Measurements from ENCODE around the gene C2orf69.
A peak's percentile ranks its signal among the peaks of the same experiment; 100 is the strongest.

C2orf69 gene

GRCh38 chr2:199950396-199950795 lies 39.3 kb downstream of the C2orf69 start:
- peaks cover 2% of the 10 kb centered on the region for H3K4me1 ChIP-seq (ENCODE audit: insufficient read depth, insufficient read length)

GRCh38 chr2:199951023-199951422 lies 39.9 kb downstream of the C2orf69 start:
- Histone ChIP-seq H3K36me3 (ENCODE audit: insufficient read depth, insufficient read length, low read length) (peaks cover 47% of the 10 kb centered on the region), H3K4me3 (ENCODE audit: insufficient read length, low read depth) (no peak overlapping the region)
- TF ChIP-seq SUZ12 (IDR thresholded peaks at IDR 0.05; ENCODE audit: extremely low read depth, insufficient read depth, insufficient read length) (no peak), YY1 (IDR thresholded peaks at IDR 0.05; ENCODE audit: insufficient read depth, insufficient read length) (no peak), ZNF274 (IDR thresholded peaks at IDR 0.05; ENCODE audit: low read depth, low read length) (no peak)

More at GRCh38 chr2:199950396-199950795, 39.3 kb downstream of the C2orf69 start:
- Histone ChIP-seq H3K27me3 (ENCODE audit: insufficient read depth, insufficient read length) (no peaks in the 10 kb centered on the region), H3K9ac (ENCODE audit: insufficient read length, low read depth) (no peak overlapping the region), H3K4me3 (ENCODE audit: insufficient read length, low read depth) (no peak overlapping the region), H3K9me3 (ENCODE audit: insufficient read depth, low read length) (no peaks in the 10 kb centered on the region), H3K36me3 (ENCODE audit: insufficient read depth, insufficient read length, low read length) (peaks cover 53% of the 10 kb centered on the region)
- no peak for DNase-seq (ENCODE audit: low read depth, low spot score)
- no peak for TF ChIP-seq YY1 (IDR thresholded peaks at IDR 0.05; ENCODE audit: insufficient read depth, insufficient read length)
- TF ChIP-seq SUZ12 (IDR thresholded peaks at IDR 0.05; ENCODE audit: extremely low read depth, insufficient read depth, insufficient read length) = no peak
- no peak for TF ChIP-seq ZNF274 (IDR thresholded peaks at IDR 0.05; ENCODE audit: low read depth, low read length)

GRCh38 chr2:199955007-199955338 lies 43.9 kb downstream of the C2orf69 start:
- Histone ChIP-seq H3K9me3 (ENCODE audit: insufficient read depth, low read length) (no peaks in the 10 kb centered on the region), H3K36me3 (ENCODE audit: insufficient read depth, insufficient read length, low read length) (peaks cover 48% of the 10 kb centered on the region), H3K27me3 (ENCODE audit: insufficient read depth, insufficient read length) (no peaks in the 10 kb centered on the region), H3K4me1 (ENCODE audit: insufficient read depth, insufficient read length) (peaks cover 2% of the 10 kb centered on the region), H3K9ac (ENCODE audit: insufficient read length, low read depth) (peak overlapping the region; percentile 99), H3K4me3 (ENCODE audit: insufficient read length, low read depth) (peak overlapping the region; percentile 96)
- DNase-seq (ENCODE audit: low read depth, low spot score) = no peak
- TF ChIP-seq YY1 (IDR thresholded peaks at IDR 0.05; ENCODE audit: insufficient read depth, insufficient read length) = no peak
- no peak for TF ChIP-seq SUZ12 (IDR thresholded peaks at IDR 0.05; ENCODE audit: extremely low read depth, insufficient read depth, insufficient read length)
- no peak for TF ChIP-seq ZNF274 (IDR thresholded peaks at IDR 0.05; ENCODE audit: low read depth, low read length)

More at GRCh38 chr2:199951023-199951422, 39.9 kb downstream of the C2orf69 start:
- no peak overlapping the region for H3K9ac ChIP-seq (ENCODE audit: insufficient read length, low read depth)
- no peak for DNase-seq (ENCODE audit: low read depth, low spot score)
- no peaks in the 10 kb centered on the region for H3K9me3 ChIP-seq (ENCODE audit: insufficient read depth, low read length)
- H3K27me3 ChIP-seq (ENCODE audit: insufficient read depth, insufficient read length) = no peaks in the 10 kb centered on the region
- peaks cover 2% of the 10 kb centered on the region for H3K4me1 ChIP-seq (ENCODE audit: insufficient read depth, insufficient read length)

- TF ChIP-seq SUZ12 (IDR thresholded peaks at IDR 0.05; ENCODE audit: extremely low read depth, insufficient read depth, insufficient read length) = no peak
- TF ChIP-seq YY1 (IDR thresholded peaks at IDR 0.05; ENCODE audit: insufficient read depth, insufficient read length) = peak; percentile 86
- TF ChIP-seq ZNF274 (IDR thresholded peaks at IDR 0.05; ENCODE audit: low read depth, low read length) = no peak
- no peaks in the 10 kb centered on the region for H3K27me3 ChIP-seq (ENCODE audit: insufficient read depth, insufficient read length)
- peak within 1 kb of the TSS; percentile 99 for H3K9ac ChIP-seq (ENCODE audit: insufficient read length, low read depth)
- peaks cover 49% of the 10 kb centered on the region for H3K36me3 ChIP-seq (ENCODE audit: insufficient read depth, insufficient read length, low read length)
- peak; percentile 74 for DNase-seq (ENCODE audit: low read depth, low spot score)
- peaks cover 2% of the 10 kb centered on the region for H3K4me1 ChIP-seq (ENCODE audit: insufficient read depth, insufficient read length)
- no peaks in the 10 kb centered on the region for H3K9me3 ChIP-seq (ENCODE audit: insufficient read depth, low read length)
- peak within 1 kb of the TSS; percentile 96 for H3K4me3 ChIP-seq (ENCODE audit: insufficient read length, low read depth)
Measured at GRCh38 chr2:199955339-199956061, 44.4 kb downstream of the C2orf69 start, which contains the start of the genes MAIP1 and TYW5. Gene MAIP1 (plus strand): TSS chr2:199955582. CDS start chr2:199955799, 217 bp downstream. Gene TYW5 (minus strand): TSS chr2:199955491. CDS start chr2:199955470, 21 bp downstream.

- H3K4me1 ChIP-seq (ENCODE audit: insufficient read depth, insufficient read length) = peaks cover 2% of the 10 kb centered on the region
- peak overlapping the region; percentile 96 for H3K4me3 ChIP-seq (ENCODE audit: insufficient read length, low read depth)
- no peaks in the 10 kb centered on the region for H3K9me3 ChIP-seq (ENCODE audit: insufficient read depth, low read length)
- DNase-seq (ENCODE audit: low read depth, low spot score) = peak; percentile 9
- peaks cover 50% of the 10 kb centered on the region for H3K36me3 ChIP-seq (ENCODE audit: insufficient read depth, insufficient read length, low read length)
- peak overlapping the region; percentile 99 for H3K9ac ChIP-seq (ENCODE audit: insufficient read length, low read depth)
- no peak for TF ChIP-seq SUZ12 (IDR thresholded peaks at IDR 0.05; ENCODE audit: extremely low read depth, insufficient read depth, insufficient read length)
- TF ChIP-seq YY1 (IDR thresholded peaks at IDR 0.05; ENCODE audit: insufficient read depth, insufficient read length) = no peak
- no peak for TF ChIP-seq ZNF274 (IDR thresholded peaks at IDR 0.05; ENCODE audit: low read depth, low read length)
- no peaks in the 10 kb centered on the region for H3K27me3 ChIP-seq (ENCODE audit: insufficient read depth, insufficient read length)
Measured at GRCh38 chr2:199956062-199956380, 44.9 kb downstream of the C2orf69 start.

GRCh38 chr2:199958014-199958413 lies 46.9 kb downstream of the C2orf69 start:
- no peak for TF ChIP-seq SUZ12 (IDR thresholded peaks at IDR 0.05; ENCODE audit: extremely low read depth, insufficient read depth, insufficient read length)
- Histone ChIP-seq H3K9me3 (ENCODE audit: insufficient read depth, low read length) (no peaks in the 10 kb centered on the region), H3K9ac (ENCODE audit: insufficient read length, low read depth) (no peak overlapping the region), H3K4me3 (ENCODE audit: insufficient read length, low read depth) (no peak overlapping the region), H3K4me1 (ENCODE audit: insufficient read depth, insufficient read length) (peaks cover 2% of the 10 kb centered on the region), H3K27me3 (ENCODE audit: insufficient read depth, insufficient read length) (no peaks in the 10 kb centered on the region), H3K36me3 (ENCODE audit: insufficient read depth, insufficient read length, low read length) (peaks cover 63% of the 10 kb centered on the region)
- DNase-seq (ENCODE audit: low read depth, low spot score) = no peak

GRCh38 chr2:199962203-199962602 lies 51.1 kb downstream of the C2orf69 start:
- Histone ChIP-seq H3K27me3 (ENCODE audit: insufficient read depth, insufficient read length) (no peaks in the 10 kb centered on the region), H3K4me1 (ENCODE audit: insufficient read depth, insufficient read length) (no peaks in the 10 kb centered on the region), H3K4me3 (ENCODE audit: insufficient read length, low read depth) (no peak overlapping the region), H3K9me3 (ENCODE audit: insufficient read depth, low read length) (no peaks in the 10 kb centered on the region), H3K9ac (ENCODE audit: insufficient read length, low read depth) (no peak overlapping the region), H3K36me3 (ENCODE audit: insufficient read depth, insufficient read length, low read length) (peaks cover 82% of the 10 kb centered on the region)
- no peak for DNase-seq (ENCODE audit: low read depth, low spot score)
- no peak for TF ChIP-seq SUZ12 (IDR thresholded peaks at IDR 0.05; ENCODE audit: extremely low read depth, insufficient read depth, insufficient read length)
- no peak for TF ChIP-seq YY1 (IDR thresholded peaks at IDR 0.05; ENCODE audit: insufficient read depth, insufficient read length)
